ENCODE data around the gene NANOS3.

NANOS3 gene

DNA sequence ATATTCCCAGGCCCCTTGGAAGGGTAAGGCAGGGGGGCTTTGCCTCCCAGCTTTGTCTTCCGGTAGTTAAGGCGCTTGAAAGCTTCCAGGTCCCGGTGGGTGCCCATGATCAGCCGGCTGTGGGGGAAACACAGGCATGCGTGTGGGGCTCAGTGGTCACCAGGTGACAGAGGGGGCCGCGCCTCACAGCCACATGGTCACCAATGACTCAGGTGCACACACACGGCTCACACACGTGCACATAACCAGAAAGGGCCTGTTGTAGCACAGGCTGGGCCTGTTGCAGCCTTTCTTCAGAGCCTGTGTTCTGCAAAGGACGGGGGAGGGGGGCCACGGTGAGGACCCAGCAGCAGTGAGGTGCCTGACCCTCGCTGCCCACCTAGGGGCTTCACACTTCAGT is 5.9 kb downstream of the NANOS3 start:
- H3K27me3 ChIP-seq (ENCODE audit: control insufficient read depth, low read length), result 0 out of 2 replicates have a peak, but pooled peaks cover 4% of the 10 kb centered on the region
- H3K27ac ChIP-seq (ENCODE audit: low read depth, low read length), result no peak overlapping the region
- H3K9me3 ChIP-seq (ENCODE audit: control insufficient read depth, insufficient read depth, low read length), result no peaks in the 10 kb centered on the region
- no peak overlapping the region for H3K4me2 ChIP-seq (ENCODE audit: low read length)
- peaks cover 29% of the 10 kb centered on the region for H3K4me1 ChIP-seq (ENCODE audit: control insufficient read depth, low read length)
- H3F3A ChIP-seq (ENCODE audit: control insufficient read depth, insufficient read depth), result no peaks in the 10 kb centered on the region; the same call in 1 of the 2 replicates
- no peaks in the 10 kb centered on the region for H4K20me1 ChIP-seq (ENCODE audit: control insufficient read depth, insufficient read depth, low read depth, low read length)
- no peaks in the 10 kb centered on the region for H3K79me2 ChIP-seq (ENCODE audit: control insufficient read depth, low read length)
- no peak overlapping the region for H3K4me3 ChIP-seq (ENCODE audit: low read length)
- TF ChIP-seq EZH2phosphoT487 (IDR thresholded peaks at IDR 0.05; ENCODE audit: borderline replicate concordance, low read length), result no peak
- TF ChIP-seq, protein P1, sequence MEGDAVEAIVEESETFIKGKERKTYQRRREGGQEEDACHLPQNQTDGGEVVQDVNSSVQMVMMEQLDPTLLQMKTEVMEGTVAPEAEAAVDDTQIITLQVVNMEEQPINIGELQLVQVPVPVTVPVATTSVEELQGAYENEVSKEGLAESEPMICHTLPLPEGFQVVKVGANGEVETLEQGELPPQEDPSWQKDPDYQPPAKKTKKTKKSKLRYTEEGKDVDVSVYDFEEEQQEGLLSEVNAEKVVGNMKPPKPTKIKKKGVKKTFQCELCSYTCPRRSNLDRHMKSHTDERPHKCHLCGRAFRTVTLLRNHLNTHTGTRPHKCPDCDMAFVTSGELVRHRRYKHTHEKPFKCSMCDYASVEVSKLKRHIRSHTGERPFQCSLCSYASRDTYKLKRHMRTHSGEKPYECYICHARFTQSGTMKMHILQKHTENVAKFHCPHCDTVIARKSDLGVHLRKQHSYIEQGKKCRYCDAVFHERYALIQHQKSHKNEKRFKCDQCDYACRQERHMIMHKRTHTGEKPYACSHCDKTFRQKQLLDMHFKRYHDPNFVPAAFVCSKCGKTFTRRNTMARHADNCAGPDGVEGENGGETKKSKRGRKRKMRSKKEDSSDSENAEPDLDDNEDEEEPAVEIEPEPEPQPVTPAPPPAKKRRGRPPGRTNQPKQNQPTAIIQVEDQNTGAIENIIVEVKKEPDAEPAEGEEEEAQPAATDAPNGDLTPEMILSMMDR (IDR thresholded peaks at IDR 0.05; ENCODE audit: low read depth, low read length, poor library complexity, severe bottlenecking), result no peak
- H3K36me3 ChIP-seq (ENCODE audit: control insufficient read depth, low read length), result no peaks in the 10 kb centered on the region
- no peaks in the 10 kb centered on the region for H3K9me2 ChIP-seq (replicated peaks; ENCODE audit: control insufficient read depth, low read length)

DNA sequence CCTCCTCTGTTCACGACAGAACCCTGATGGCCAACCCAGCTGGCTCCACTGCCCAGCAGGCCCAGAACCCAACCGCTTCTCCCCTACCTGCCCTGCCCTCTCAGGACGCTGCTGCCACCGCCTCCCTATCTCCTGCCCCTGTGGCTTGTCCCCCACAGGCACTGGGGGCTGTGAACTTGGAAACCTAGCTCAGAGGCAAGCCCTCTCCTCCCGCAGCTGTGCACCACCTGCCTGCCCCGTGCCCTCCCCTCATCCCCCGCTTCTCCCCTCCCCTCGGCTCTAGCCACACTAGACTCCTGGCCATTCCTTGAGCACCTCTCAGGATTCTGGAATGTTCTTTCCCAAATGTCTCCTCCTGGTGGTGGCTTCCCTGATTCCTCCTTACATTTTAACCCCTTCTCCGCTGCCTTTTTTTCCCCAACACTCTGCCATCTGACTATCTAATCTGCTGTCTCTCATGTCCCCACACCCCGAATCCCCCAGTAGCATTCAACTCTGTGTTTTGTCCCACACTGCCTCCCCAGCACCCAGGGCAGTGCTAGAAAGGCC is 6.7 kb downstream of the NANOS3 start:
- Histone ChIP-seq H3K9me3 (ENCODE audit: control insufficient read depth, insufficient read depth, low read length) (no peaks in the 10 kb centered on the region), H3F3A (ENCODE audit: control insufficient read depth, insufficient read depth) (no peaks in the 10 kb centered on the region; the same call in 1 of the 2 replicates), H3K27me3 (ENCODE audit: control insufficient read depth, low read length) (0 out of 2 replicates have a peak, but pooled peaks cover 4% of the 10 kb centered on the region), H3K9me2 (replicated peaks; ENCODE audit: control insufficient read depth, low read length) (no peaks in the 10 kb centered on the region), H3K4me1 (ENCODE audit: control insufficient read depth, low read length) (peaks cover 29% of the 10 kb centered on the region), H3K4me3 (ENCODE audit: low read length) (no peak overlapping the region), H3K79me2 (ENCODE audit: control insufficient read depth, low read length) (no peaks in the 10 kb centered on the region), H4K20me1 (ENCODE audit: control insufficient read depth, insufficient read depth, low read depth, low read length) (no peaks in the 10 kb centered on the region), H3K36me3 (ENCODE audit: control insufficient read depth, low read length) (no peaks in the 10 kb centered on the region), H3K27ac (ENCODE audit: low read depth, low read length) (no peak overlapping the region), H3K4me2 (ENCODE audit: low read length) (no peak overlapping the region)
- TF ChIP-seq, protein P1 (IDR thresholded peaks at IDR 0.05; ENCODE audit: low read depth, low read length, poor library complexity, severe bottlenecking), result no peak
- TF ChIP-seq EZH2phosphoT487 (IDR thresholded peaks at IDR 0.05; ENCODE audit: borderline replicate concordance, low read length), result no peak

DNA sequence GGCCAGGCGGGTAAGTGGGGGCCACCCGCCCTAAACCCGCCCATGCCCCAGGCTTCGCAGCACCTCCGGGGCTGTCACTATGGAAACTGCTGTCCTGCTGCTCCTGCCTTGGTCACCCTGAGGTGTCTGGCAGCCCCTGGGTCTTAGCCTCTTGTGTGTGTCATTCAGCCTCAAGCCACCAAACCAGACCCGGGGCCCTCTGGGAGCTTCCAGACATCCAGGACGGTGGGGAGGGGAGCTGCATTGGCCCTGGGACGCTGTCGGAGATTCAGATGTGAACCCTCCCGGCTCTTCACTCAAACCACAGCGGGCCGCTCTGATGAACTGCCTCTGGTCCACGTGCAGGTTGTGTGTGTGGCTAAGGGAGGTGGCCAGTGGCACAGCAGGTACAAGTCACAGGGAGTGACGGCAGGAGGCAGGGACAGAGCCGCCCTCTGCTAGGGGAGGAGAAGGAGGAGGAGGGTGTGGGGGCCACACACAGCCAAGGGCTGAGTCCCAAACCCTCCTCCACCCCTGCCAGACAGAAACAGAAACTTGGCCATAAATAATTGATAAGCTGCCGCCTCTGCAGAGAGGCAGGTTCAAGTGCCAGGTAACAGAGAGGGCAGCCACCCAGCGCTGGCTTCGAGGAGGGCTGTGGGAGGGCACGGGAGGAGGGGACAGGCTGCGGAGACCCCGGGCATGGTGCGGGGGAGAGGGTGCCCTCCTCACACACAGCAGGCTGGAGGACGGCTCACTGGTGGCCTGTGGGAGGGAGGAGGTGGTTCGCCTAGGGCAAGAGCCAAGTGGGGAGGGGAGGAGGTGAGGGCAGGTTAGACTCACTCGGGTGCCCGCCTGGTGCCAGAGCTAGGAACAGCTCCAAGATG is 8.0 kb downstream of the NANOS3 start:
- Histone ChIP-seq H3K4me1 (ENCODE audit: control insufficient read depth, low read length) (peaks cover 26% of the 10 kb centered on the region), H4K20me1 (ENCODE audit: control insufficient read depth, insufficient read depth, low read depth, low read length) (no peaks in the 10 kb centered on the region), H3K27ac (ENCODE audit: low read depth, low read length) (no peak overlapping the region), H3K4me2 (ENCODE audit: low read length) (no peak overlapping the region), H3K9me3 (ENCODE audit: control insufficient read depth, insufficient read depth, low read length) (no peaks in the 10 kb centered on the region), H3K79me2 (ENCODE audit: control insufficient read depth, low read length) (no peaks in the 10 kb centered on the region), H3K27me3 (ENCODE audit: control insufficient read depth, low read length) (0 out of 2 replicates have a peak, but pooled peaks cover 4% of the 10 kb centered on the region), H3F3A (ENCODE audit: control insufficient read depth, insufficient read depth) (no peaks in the 10 kb centered on the region; the same call in 1 of the 2 replicates), H3K9me2 (replicated peaks; ENCODE audit: control insufficient read depth, low read length) (no peaks in the 10 kb centered on the region), H3K36me3 (ENCODE audit: control insufficient read depth, low read length) (no peaks in the 10 kb centered on the region), H3K4me3 (ENCODE audit: low read length) (no peak overlapping the region)
- no peak for TF ChIP-seq EZH2phosphoT487 (IDR thresholded peaks at IDR 0.05; ENCODE audit: borderline replicate concordance, low read length)
- TF ChIP-seq, protein P1 (IDR thresholded peaks at IDR 0.05; ENCODE audit: low read depth, low read length, poor library complexity, severe bottlenecking), result no peak

Data from DOHH2 (cell line).